K562 (cell line): ENCODE data around the gene CATSPER3.

ENCODE experiments used
- EZH2 ChIP-seq: IDR thresholded peaks from 2 replicates; pipeline ENCODE4 v1.6.1; 2012; ENCODE audit warnings: low read depth, mild to moderate bottlenecking, inconsistent platforms, low read length, borderline replicate concordance
- FOXK1 ChIP-seq: sonication (generic); formaldehyde crosslinking; IDR thresholded peaks from 2 replicates; pipeline ENCODE4 v1.8.0; 2022; ENCODE audit warnings: missing genetic modification reagents, mild to moderate bottlenecking, borderline replicate concordance
- JUND ChIP-seq, 2 experiments: IDR thresholded peaks; 2 replicates in 1 of 2; 3 replicates in 1 of 2; pipeline ENCODE4 v1.6.1; 2011; ENCODE audit warnings: borderline replicate concordance in 2 of 2, low read depth in 2 of 2, low read length in 2 of 2, improper control_type of control experiment in 1 of 2, missing biosample characterization in 1 of 2, missing genetic modification characterization in 1 of 2, missing genetic modification reagents in 1 of 2
- MEIS2 ChIP-seq: fragments of 450-650 bp; IDR thresholded peaks from 2 replicates; pipeline ENCODE4 v1.6.1; 2014; ENCODE audit warnings: mild to moderate bottlenecking; ENCODE audit not compliant: partially characterized antibody
- MYNN ChIP-seq, 2 experiments: sonication (generic); formaldehyde crosslinking in 1 of 2; IDR thresholded peaks; 2 replicates each; pipeline versions ENCODE4 v1.5.0 to v1.6.1; 2016 to 2020; ENCODE audit warnings: antibody characterized with exemption in 1 of 2, missing genetic modification reagents in 1 of 2
- TAF1 ChIP-seq: IDR thresholded peaks from 2 replicates; pipeline ENCODE4 v1.6.1; 2011; ENCODE audit warnings: mild to moderate bottlenecking, low read length, moderate library complexity; ENCODE audit not compliant: insufficient read depth, control insufficient read depth, severe bottlenecking; ENCODE audit errors: extremely low read depth
- ZNF830 ChIP-seq: fragments of 250-450 bp; sonication (Bioruptor Pico); IDR thresholded peaks from 2 replicates; pipeline ENCODE4 v1.5.0; 2021; ENCODE audit warnings: mild to moderate bottlenecking
- TF ChIP-seq, protein P1 (sequence below): fragments of 250-450 bp; sonication (Bioruptor Pico); IDR thresholded peaks from 2 replicates; pipeline ENCODE4 v1.9.0; 2021; ENCODE audit warnings: mild to moderate bottlenecking
- TF ChIP-seq, protein P2 (sequence below), 3 experiments: IDR thresholded peaks in 2 of 3; conservative IDR thresholded peaks in 1 of 3; 2 replicates each; pipeline ENCODE4 v1.5.1; 2011 to 2012; ENCODE audit warnings: low read length in 3 of 3, mild to moderate bottlenecking in 3 of 3, control low read depth in 2 of 3, improper control_type of control experiment in 1 of 3, inconsistent platforms in 1 of 3, low read depth in 1 of 3, mixed read lengths in 1 of 3, moderate library complexity in 1 of 3; ENCODE audit not compliant: insufficient read depth in 2 of 3

DNA sequence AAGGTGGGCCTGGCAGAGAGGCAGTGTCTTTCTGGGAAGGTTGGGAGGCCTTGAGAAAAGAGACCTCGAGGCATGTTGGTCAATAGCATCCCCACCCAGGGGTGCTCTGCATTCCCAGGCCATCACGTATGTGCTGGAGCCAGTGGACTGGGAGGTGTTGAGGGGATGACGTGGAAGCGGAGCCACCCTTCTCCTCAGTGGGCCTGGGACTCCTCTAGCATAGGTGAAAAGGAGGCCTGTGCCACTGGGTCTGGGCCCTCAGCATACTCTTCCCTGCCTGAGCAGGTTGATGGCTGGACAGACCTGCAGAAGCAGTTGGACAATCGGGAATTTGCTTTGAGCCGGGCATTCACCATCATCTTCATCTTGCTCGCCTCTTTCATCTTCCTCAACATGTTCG lies 40.8 kb downstream of the CATSPER3 start:
- no peak for TF ChIP-seq TAF1
- TF ChIP-seq, protein P1, sequence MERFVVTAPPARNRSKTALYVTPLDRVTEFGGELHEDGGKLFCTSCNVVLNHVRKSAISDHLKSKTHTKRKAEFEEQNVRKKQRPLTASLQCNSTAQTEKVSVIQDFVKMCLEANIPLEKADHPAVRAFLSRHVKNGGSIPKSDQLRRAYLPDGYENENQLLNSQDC (CRISPR knock-in tag), result no peak
- TF ChIP-seq, protein P2, sequence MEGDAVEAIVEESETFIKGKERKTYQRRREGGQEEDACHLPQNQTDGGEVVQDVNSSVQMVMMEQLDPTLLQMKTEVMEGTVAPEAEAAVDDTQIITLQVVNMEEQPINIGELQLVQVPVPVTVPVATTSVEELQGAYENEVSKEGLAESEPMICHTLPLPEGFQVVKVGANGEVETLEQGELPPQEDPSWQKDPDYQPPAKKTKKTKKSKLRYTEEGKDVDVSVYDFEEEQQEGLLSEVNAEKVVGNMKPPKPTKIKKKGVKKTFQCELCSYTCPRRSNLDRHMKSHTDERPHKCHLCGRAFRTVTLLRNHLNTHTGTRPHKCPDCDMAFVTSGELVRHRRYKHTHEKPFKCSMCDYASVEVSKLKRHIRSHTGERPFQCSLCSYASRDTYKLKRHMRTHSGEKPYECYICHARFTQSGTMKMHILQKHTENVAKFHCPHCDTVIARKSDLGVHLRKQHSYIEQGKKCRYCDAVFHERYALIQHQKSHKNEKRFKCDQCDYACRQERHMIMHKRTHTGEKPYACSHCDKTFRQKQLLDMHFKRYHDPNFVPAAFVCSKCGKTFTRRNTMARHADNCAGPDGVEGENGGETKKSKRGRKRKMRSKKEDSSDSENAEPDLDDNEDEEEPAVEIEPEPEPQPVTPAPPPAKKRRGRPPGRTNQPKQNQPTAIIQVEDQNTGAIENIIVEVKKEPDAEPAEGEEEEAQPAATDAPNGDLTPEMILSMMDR (IDR thresholded peaks at IDR 0.05 in 2 of 3, conservative IDR thresholded peaks at IDR 0.05 in 1 of 3; ENCODE audit: insufficient read depth in 2 of 3, low read depth in 1 of 3, low read length in 3 of 3), result no peak
- no peak for TF ChIP-seq ZNF830 (CRISPR knock-in tag)
- TF ChIP-seq MEIS2, result no peak
- TF ChIP-seq JUND (IDR thresholded peaks at IDR 0.05; ENCODE audit: borderline replicate concordance, low read depth, low read length), result no peak
- TF ChIP-seq JUND (tag; IDR thresholded peaks at IDR 0.05; ENCODE audit: borderline replicate concordance, low read depth, low read length), result no peak
- TF ChIP-seq EZH2, result no peak
- no peak for TF ChIP-seq FOXK1
- TF ChIP-seq MYNN (IDR thresholded peaks at IDR 0.05), result no peak
- no peak for TF ChIP-seq MYNN (CRISPR knock-in tag; IDR thresholded peaks at IDR 0.05)
